HepG2 (cell line): ENCODE results near the gene EWSR1. TPM values are rescaled to one million over a fixed set of nuclear protein-coding genes. Genes with fewer than 3 reads are reported as not detected.

Experiments
- ATAC-seq: fragments of 200-7000 bp; cut with Tn5 transposase; 3 replicates; pipeline ENCODE4 v1.9.1; 2020; ENCODE audit warnings: mild to moderate bottlenecking, moderate library complexity
- BruUV-seq: library from RNA; stranded (reverse); fragments of 400-500 nt; replicated peaks from 2 replicates; lab custom pipeline; 2021; lab: Mats Ljungman, UMichigan
- CTCF ChIA-PET: fragments of 300-600 bp; formaldehyde crosslinking; extraction: SDS; loops from one replicate; lab custom pipeline; 2021; ENCODE audit warnings: low total read pairs, inconsistent platforms, low intra/inter-chr PET ratio; lab: Yijun Ruan, JAX
- POLR2A ChIA-PET: fragments of 350-600 bp; sonication (Branson Sonifier 250); formaldehyde crosslinking; loops from one replicate; lab custom pipeline; 2020; ENCODE audit warnings: antibody characterized with exemption, inconsistent platforms; lab: Yijun Ruan, JAX
- DNase-seq: peaks from one replicate; pipeline ENCODE4 v3.0.0-alpha.2; 2015; ENCODE audit warnings: low spot score
- FAIRE-seq: peaks from 3 replicates; lab custom pipeline; 2011; peaks lifted over from hg19 to GRCh38; lab: Jason Lieb, UNC
- H2AFZ ChIP-seq: one replicate; pipeline ENCODE4 v1.6.1; 2011; ENCODE audit warnings: low read length, inconsistent platforms
- H3K27ac ChIP-seq: fragments of 300-600 bp; 3 replicates; pipeline ENCODE4 v1.8.0; 2011; ENCODE audit warnings: mixed run types, mild to moderate bottlenecking, mixed read lengths, low read length, inconsistent platforms; ENCODE audit not compliant: insufficient read depth; ENCODE audit errors: extremely low read length
- H3K27me3 ChIP-seq, 2 experiments: fragments of 200-600 bp in 1 of 2; 2 replicates in 1 of 2; 3 replicates in 1 of 2; pipeline versions ENCODE4 v1.6.0 to v1.8.0; 2011; ENCODE audit warnings: low read length in 2 of 2, mild to moderate bottlenecking in 2 of 2, moderate library complexity in 2 of 2, inconsistent platforms in 1 of 2; ENCODE audit not compliant: insufficient read depth in 2 of 2, control insufficient read depth in 1 of 2
- H3K36me3 ChIP-seq, 2 experiments: fragments of 200-600 bp in 1 of 2; replicated peaks in 1 of 2; 2 replicates in 1 of 2; 3 replicates in 1 of 2; pipeline versions ENCODE4 v1.5.1 to v1.8.0; 2011; ENCODE audit warnings: low read length in 2 of 2, inconsistent platforms in 1 of 2; ENCODE audit not compliant: insufficient read depth in 2 of 2, control insufficient read depth in 1 of 2
- H3K4me1 ChIP-seq: 2 replicates; pipeline ENCODE4 v1.5.1; 2012; ENCODE audit warnings: low read length, inconsistent platforms; ENCODE audit not compliant: insufficient read depth
- H3K4me2 ChIP-seq: 2 replicates; pipeline ENCODE4 v1.6.0; 2011; ENCODE audit warnings: low read depth, low read length, inconsistent platforms
- H3K4me3 ChIP-seq, 3 experiments: fragments of 200-600 bp in 1 of 3; sonication (generic), shearing (Covaris generic) in 1 of 3; replicated peaks in 1 of 3; 2 replicates each; pipeline ENCODE4 v1.5.1; 2011 to 2016; ENCODE audit warnings: low read length in 3 of 3, inconsistent platforms in 2 of 3, low read depth in 2 of 3, mild to moderate bottlenecking in 2 of 3, control low read depth in 1 of 3, mixed read lengths in 1 of 3; ENCODE audit not compliant: insufficient read depth in 1 of 3
- H3K79me2 ChIP-seq: one replicate; pipeline ENCODE4 v1.6.1; 2011; ENCODE audit warnings: low read length, inconsistent platforms; ENCODE audit not compliant: insufficient read depth
- H3K9ac ChIP-seq: 2 replicates; pipeline ENCODE4 v1.6.0; 2011; ENCODE audit warnings: mild to moderate bottlenecking, low read depth, low read length, inconsistent platforms; ENCODE audit not compliant: insufficient read depth
- H3K9me3 ChIP-seq: 2 replicates; pipeline ENCODE4 v1.5.1; 2012; ENCODE audit warnings: mild to moderate bottlenecking, low read length
- H4K20me1 ChIP-seq: 2 replicates; pipeline ENCODE4 v1.6.0; 2011; ENCODE audit warnings: inconsistent platforms, mild to moderate bottlenecking, low read length, moderate library complexity; ENCODE audit not compliant: insufficient read depth
- FOXM1 ChIP-seq: sonication (generic); formaldehyde crosslinking; IDR thresholded peaks from 2 replicates; pipeline ENCODE4 v1.5.0; 2020; ENCODE audit warnings: missing genetic modification reagents
- HIVEP1 ChIP-seq: sonication (generic); formaldehyde crosslinking; IDR thresholded peaks from 2 replicates; pipeline ENCODE4 v1.4.0; 2020; ENCODE audit warnings: mild to moderate bottlenecking, missing genetic modification reagents
- KDM4B ChIP-seq: sonication (generic); formaldehyde crosslinking; IDR thresholded peaks from 2 replicates; pipeline ENCODE4 v1.4.0; 2020; ENCODE audit warnings: missing genetic modification reagents
- PAWR ChIP-seq: sonication (generic); formaldehyde crosslinking; IDR thresholded peaks from 2 replicates; pipeline ENCODE4 v1.4.0; 2020; ENCODE audit warnings: missing genetic modification reagents, mild to moderate bottlenecking, borderline replicate concordance
- SMAD3 ChIP-seq: sonication (generic); formaldehyde crosslinking; IDR thresholded peaks from 2 replicates; pipeline ENCODE4 v1.4.0; 2020; ENCODE audit warnings: missing genetic modification reagents
- THYN1 ChIP-seq: sonication (generic); formaldehyde crosslinking; IDR thresholded peaks from 2 replicates; pipeline ENCODE4 v1.8.1; 2023; ENCODE audit warnings: low read depth, mild to moderate bottlenecking, moderate library complexity, missing genetic modification reagents, borderline replicate concordance
- ZEB1 ChIP-seq: IDR thresholded peaks from 2 replicates; pipeline ENCODE4 v1.6.1; 2012; ENCODE audit warnings: mild to moderate bottlenecking, low read depth, inconsistent platforms; ENCODE audit not compliant: insufficient replicate concordance
- ZNF558 ChIP-seq: sonication (generic); formaldehyde crosslinking; IDR thresholded peaks from 2 replicates; pipeline ENCODE4 v1.9.0; 2022; ENCODE audit warnings: mild to moderate bottlenecking, missing genetic modification reagents, borderline replicate concordance
- ZNF777 ChIP-seq: sonication (generic); formaldehyde crosslinking; IDR thresholded peaks from 2 replicates; pipeline ENCODE4 v1.4.0; 2020; ENCODE audit warnings: missing genetic modification reagents
- WGBS: methylation state at CpG from one replicate; pipeline ENCODE4 v1.1.6; 2017; ENCODE audit warnings: low lambda C conversion rate; 5-methylcytosine and 5-hydroxymethylcytosine counted together
- in situ Hi-C: cut with HindIII; loops from 2 replicates; pipeline ENCODE4 v1.10.0; 2017; ENCODE audit warnings: low pct_unique_long_range_greater_than_20kb; ENCODE audit not compliant: extremely low pct_ligation_motif_present
- intact Hi-C: fragments of 100-400 bp; cut with micrococcal nuclease; formaldehyde crosslinking; loops from one replicate; pipeline ENCODE4 v1.10.0; 2022; ENCODE audit not compliant: unreplicated experiment
- polyA plus RNA-seq, 8 experiments: library from polyadenylated mRNA; depleted of rRNA in 3 of 8; stranded (reverse) in 7 of 8; unstranded in 1 of 8; fragments of >200 nt; fragmentation: Illumina TruSeq in 4 of 8; extraction: Trizol in 4 of 8; gene quantifications; 2 replicates each; pipeline versions ENCODE4 v1.2.1 to v1.2.3, GENCODE V29; 2011 to 2016; ENCODE audit warnings: low read depth in 4 of 8, missing spikeins in 1 of 8, mixed read lengths in 1 of 8; ENCODE audit not compliant: insufficient read depth in 1 of 8
- total RNA-seq, 5 experiments: library from RNA; depleted of rRNA; stranded (reverse); fragments of >200 nt; fragmentation: Illumina TruSeq; extraction: Trizol; gene quantifications; 2 replicates each; pipeline ENCODE4 v1.2.3, GENCODE V29; 2016; ENCODE audit warnings: low read depth in 1 of 5
- TF ChIP-seq, protein P1 (sequence below): sonication (generic); formaldehyde crosslinking; IDR thresholded peaks from 2 replicates; pipeline ENCODE4 v1.5.0; 2020; ENCODE audit warnings: mild to moderate bottlenecking, missing genetic modification reagents, moderate library complexity
- TF ChIP-seq, protein P2 (sequence below): sonication (generic); formaldehyde crosslinking; IDR thresholded peaks from 2 replicates; pipeline ENCODE4 v1.4.0; 2020; ENCODE audit warnings: missing genetic modification reagents
- TF ChIP-seq, protein P3 (sequence below): sonication (generic); formaldehyde crosslinking; IDR thresholded peaks from 2 replicates; pipeline ENCODE4 v1.8.0; 2022; ENCODE audit warnings: mild to moderate bottlenecking, missing genetic modification reagents, borderline replicate concordance

EWSR1 gene
- total and polyA plus RNA-seq, 2 of the 13 experiments (the other 11 are each of a cell fraction or from before 2014, with no cell fraction given) = 211 to 326 TPM

DNA sequence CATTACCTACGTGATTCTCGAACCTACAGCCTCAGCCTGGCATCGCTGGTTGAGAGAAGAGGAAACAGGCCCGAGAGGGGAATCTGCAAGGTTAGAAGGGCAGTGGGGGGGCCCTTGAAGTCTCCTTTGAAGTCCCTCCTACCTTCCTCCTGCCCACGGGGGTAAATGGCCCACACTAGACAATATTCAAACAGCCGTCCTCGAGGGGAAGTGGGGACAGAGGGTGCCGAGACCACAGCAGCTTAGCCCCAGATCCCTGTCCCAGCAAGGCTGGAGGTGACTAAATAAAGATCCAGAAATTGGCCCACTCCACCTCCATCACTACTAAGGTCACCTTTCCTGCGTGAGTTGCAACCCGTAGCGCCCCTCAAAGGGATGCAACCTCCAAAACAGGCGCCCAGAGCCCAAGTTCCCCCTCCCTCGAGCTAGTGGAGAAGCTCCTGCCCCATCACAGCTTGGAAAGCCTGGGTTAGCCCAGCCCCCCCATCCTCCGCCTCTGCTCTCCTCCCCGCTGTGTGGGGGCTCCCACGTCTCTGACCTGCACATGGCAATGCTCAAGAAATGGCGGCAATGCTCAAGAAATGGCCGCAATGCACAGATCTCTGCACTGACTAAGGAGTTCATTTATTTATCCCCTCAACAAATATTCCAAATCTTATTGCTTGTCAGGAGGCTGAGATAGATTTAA lies 48.2 kb downstream of the EWSR1 start:
- Histone ChIP-seq H3K4me2 (no peak overlapping the region), H3K4me3 (no peak overlapping the region), H3K9me3 (no peaks in the 10 kb centered on the region), H3K36me3 (no peaks in the 10 kb centered on the region), H2AFZ (no peak overlapping the region), H4K20me1 (no peaks in the 10 kb centered on the region; the same call in 1 of the 2 replicates), H3K27ac (no peak overlapping the region), H3K27me3 (peaks cover 7 to 41% of the 10 kb centered on the region in 2 experiments), H3K79me2 (no peaks in the 10 kb centered on the region), H3K9ac (no peak overlapping the region), H3K4me1 (peaks cover 20% of the 10 kb centered on the region)
- intact Hi-C loops = no loop called here
- ATAC-seq (no peak), FAIRE-seq (no peak), DNase-seq (no peak)
- ChIA-PET CTCF (no interaction called here), POLR2A (interaction anchor here (0.6 kb wide), 1 partner anchor 873 kb away, joined by 3 read pairs; no protein-coding TSS in a partner anchor)
- no TSS peak for BruUV-seq
- 44% methylated on average over 15 of the region's 18 CpGs for WGBS
- no peak for TF ChIP-seq ZNF558 (CRISPR knock-in tag)
- TF ChIP-seq HIVEP1 (CRISPR knock-in tag) = no peak
- TF ChIP-seq ZEB1 = no peak
- no peak for TF ChIP-seq THYN1 (CRISPR knock-in tag)
- TF ChIP-seq, protein P1, sequence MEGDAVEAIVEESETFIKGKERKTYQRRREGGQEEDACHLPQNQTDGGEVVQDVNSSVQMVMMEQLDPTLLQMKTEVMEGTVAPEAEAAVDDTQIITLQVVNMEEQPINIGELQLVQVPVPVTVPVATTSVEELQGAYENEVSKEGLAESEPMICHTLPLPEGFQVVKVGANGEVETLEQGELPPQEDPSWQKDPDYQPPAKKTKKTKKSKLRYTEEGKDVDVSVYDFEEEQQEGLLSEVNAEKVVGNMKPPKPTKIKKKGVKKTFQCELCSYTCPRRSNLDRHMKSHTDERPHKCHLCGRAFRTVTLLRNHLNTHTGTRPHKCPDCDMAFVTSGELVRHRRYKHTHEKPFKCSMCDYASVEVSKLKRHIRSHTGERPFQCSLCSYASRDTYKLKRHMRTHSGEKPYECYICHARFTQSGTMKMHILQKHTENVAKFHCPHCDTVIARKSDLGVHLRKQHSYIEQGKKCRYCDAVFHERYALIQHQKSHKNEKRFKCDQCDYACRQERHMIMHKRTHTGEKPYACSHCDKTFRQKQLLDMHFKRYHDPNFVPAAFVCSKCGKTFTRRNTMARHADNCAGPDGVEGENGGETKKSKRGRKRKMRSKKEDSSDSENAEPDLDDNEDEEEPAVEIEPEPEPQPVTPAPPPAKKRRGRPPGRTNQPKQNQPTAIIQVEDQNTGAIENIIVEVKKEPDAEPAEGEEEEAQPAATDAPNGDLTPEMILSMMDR = no peak
- TF ChIP-seq ZNF777 = no peak
- TF ChIP-seq SMAD3 (CRISPR knock-in tag) = no peak
- TF ChIP-seq, protein P2, sequence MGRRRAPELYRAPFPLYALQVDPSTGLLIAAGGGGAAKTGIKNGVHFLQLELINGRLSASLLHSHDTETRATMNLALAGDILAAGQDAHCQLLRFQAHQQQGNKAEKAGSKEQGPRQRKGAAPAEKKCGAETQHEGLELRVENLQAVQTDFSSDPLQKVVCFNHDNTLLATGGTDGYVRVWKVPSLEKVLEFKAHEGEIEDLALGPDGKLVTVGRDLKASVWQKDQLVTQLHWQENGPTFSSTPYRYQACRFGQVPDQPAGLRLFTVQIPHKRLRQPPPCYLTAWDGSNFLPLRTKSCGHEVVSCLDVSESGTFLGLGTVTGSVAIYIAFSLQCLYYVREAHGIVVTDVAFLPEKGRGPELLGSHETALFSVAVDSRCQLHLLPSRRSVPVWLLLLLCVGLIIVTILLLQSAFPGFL (CRISPR knock-in tag) = no peak
- no peak for TF ChIP-seq PAWR
- no peak for TF ChIP-seq FOXM1 (CRISPR knock-in tag)
- no peak for TF ChIP-seq KDM4B (CRISPR knock-in tag)
- TF ChIP-seq, protein P3, sequence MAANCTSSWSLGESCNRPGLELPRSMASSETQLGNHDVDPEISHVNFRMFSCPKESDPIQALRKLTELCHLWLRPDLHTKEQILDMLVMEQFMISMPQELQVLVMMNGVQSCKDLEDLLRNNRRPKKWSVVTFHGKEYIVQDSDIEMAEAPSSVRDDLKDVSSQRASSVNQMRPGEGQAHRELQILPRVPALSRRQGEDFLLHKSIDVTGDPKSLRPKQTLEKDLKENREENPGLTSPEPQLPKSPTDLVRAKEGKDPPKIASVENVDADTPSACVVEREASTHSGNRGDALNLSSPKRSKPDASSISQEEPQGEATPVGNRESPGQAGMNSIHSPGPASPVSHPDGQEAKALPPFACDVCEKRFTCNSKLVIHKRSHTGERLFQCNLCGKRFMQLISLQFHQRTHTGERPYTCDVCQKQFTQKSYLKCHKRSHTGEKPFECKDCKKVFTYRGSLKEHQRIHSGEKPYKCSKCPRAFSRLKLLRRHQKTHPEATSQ (CRISPR knock-in tag) = no peak
- in situ Hi-C loops = no loop called here
